Measurements from ENCODE around the gene INAVA.

GRCh38 chr1:200845360-200845759 is 49.3 kb upstream of the INAVA start:
- no peak for TF ChIP-seq CTCF (IDR thresholded peaks at IDR 0.05; ENCODE audit: low read depth, low read length, poor library complexity, severe bottlenecking)
- no peak for TF ChIP-seq EZH2phosphoT487 (IDR thresholded peaks at IDR 0.05; ENCODE audit: borderline replicate concordance, low read length)

All from DOHH2 (cell line).